ENCODE results near the gene SUCO. TPM values are rescaled to one million over a fixed set of nuclear protein-coding genes. Genes with fewer than 3 reads are reported as not detected.
A peak's percentile ranks its signal among the peaks of the same experiment; 100 is the strongest.

SUCO gene, protein sequence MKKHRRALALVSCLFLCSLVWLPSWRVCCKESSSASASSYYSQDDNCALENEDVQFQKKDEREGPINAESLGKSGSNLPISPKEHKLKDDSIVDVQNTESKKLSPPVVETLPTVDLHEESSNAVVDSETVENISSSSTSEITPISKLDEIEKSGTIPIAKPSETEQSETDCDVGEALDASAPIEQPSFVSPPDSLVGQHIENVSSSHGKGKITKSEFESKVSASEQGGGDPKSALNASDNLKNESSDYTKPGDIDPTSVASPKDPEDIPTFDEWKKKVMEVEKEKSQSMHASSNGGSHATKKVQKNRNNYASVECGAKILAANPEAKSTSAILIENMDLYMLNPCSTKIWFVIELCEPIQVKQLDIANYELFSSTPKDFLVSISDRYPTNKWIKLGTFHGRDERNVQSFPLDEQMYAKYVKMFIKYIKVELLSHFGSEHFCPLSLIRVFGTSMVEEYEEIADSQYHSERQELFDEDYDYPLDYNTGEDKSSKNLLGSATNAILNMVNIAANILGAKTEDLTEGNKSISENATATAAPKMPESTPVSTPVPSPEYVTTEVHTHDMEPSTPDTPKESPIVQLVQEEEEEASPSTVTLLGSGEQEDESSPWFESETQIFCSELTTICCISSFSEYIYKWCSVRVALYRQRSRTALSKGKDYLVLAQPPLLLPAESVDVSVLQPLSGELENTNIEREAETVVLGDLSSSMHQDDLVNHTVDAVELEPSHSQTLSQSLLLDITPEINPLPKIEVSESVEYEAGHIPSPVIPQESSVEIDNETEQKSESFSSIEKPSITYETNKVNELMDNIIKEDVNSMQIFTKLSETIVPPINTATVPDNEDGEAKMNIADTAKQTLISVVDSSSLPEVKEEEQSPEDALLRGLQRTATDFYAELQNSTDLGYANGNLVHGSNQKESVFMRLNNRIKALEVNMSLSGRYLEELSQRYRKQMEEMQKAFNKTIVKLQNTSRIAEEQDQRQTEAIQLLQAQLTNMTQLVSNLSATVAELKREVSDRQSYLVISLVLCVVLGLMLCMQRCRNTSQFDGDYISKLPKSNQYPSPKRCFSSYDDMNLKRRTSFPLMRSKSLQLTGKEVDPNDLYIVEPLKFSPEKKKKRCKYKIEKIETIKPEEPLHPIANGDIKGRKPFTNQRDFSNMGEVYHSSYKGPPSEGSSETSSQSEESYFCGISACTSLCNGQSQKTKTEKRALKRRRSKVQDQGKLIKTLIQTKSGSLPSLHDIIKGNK (N-terminal part only)
- 97.0 and 113 TPM in 2 replicates for total RNA-seq
- 39.1 and 43.3 TPM in 2 replicates for polyA plus RNA-seq

GRCh38 chr1:172532700-172533512 lies at the start of gene SUCO:
Gene SUCO (plus strand): TSS chr1:172533150. CDS start chr1:172533436, 286 bp downstream.
- Histone ChIP-seq H3K4me1 (ENCODE audit: insufficient read depth) (peaks cover 20% of the 10 kb centered on the region), H3K9me3 (ENCODE audit: low read depth) (no peaks in the 10 kb centered on the region), H3K4me2 (peak within 1 kb of the TSS; percentile 81), H3K36me3 (replicated peaks; ENCODE audit: insufficient read depth, low read depth) (no peaks in the 10 kb centered on the region), H3K4me3 (peak within 1 kb of the TSS; percentile 80), H3K9me2 (replicated peaks; ENCODE audit: insufficient read depth) (no peaks in the 10 kb centered on the region), H4K20me1 (ENCODE audit: insufficient read depth, poor library complexity, severe bottlenecking) (peaks cover 39% of the 10 kb centered on the region), H2AFZ (peak within 1 kb of the TSS; percentile 54), H3K79me2 (peaks cover 45% of the 10 kb centered on the region), H3K27me3 (no peaks in the 10 kb centered on the region), H3K27ac (peak within 1 kb of the TSS; percentile 98)
- peak; percentile 9 for TF ChIP-seq CTCF (IDR thresholded peaks at IDR 0.05; ENCODE audit: poor library complexity)
- no peak for TF ChIP-seq EZH2 (IDR thresholded peaks at IDR 0.05; ENCODE audit: borderline replicate concordance)
- WGBS (ENCODE audit: low lambda C conversion rate, missing lambda C conversion rate) = under 1% methylated on average over 66 of the region's 74 CpGs
- peak; percentile 100 for DNase-seq (ENCODE audit: low spot score)

DNA sequence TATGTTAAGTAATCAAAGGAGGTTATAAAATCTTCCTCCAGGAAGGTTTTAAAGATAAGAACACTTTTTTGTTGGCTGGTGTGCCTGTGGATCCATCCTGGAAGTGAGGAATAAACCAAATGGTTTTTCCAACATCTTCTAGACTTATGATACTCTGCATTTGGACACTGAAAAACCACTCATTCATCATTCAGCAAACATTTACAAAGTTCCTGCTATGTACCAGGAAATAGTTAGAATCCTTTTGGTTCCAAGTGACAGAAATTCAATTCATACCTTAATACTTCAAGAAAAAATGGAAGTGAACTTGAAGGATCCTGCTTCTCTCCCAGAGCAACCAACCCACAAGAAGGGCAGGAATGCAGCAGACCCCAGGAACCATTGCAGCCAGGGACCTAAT lies 49.5 kb upstream of the SUCO start:
- Histone ChIP-seq H3K4me2 (no peak overlapping the region), H2AFZ (no peak overlapping the region), H3K27me3 (no peaks in the 10 kb centered on the region), H3K9me3 (ENCODE audit: low read depth) (no peaks in the 10 kb centered on the region), H4K20me1 (ENCODE audit: insufficient read depth, poor library complexity, severe bottlenecking) (no peaks in the 10 kb centered on the region), H3K4me3 (no peak overlapping the region), H3K4me1 (ENCODE audit: insufficient read depth) (peaks cover 18% of the 10 kb centered on the region), H3K27ac (peak overlapping the region; percentile 22), H3K9me2 (replicated peaks; ENCODE audit: insufficient read depth) (no peaks in the 10 kb centered on the region), H3K36me3 (replicated peaks; ENCODE audit: insufficient read depth, low read depth) (no peaks in the 10 kb centered on the region), H3K79me2 (no peaks in the 10 kb centered on the region)
- no peak for DNase-seq (ENCODE audit: low spot score)
- no peak for TF ChIP-seq EZH2 (IDR thresholded peaks at IDR 0.05; ENCODE audit: borderline replicate concordance)

DNA sequence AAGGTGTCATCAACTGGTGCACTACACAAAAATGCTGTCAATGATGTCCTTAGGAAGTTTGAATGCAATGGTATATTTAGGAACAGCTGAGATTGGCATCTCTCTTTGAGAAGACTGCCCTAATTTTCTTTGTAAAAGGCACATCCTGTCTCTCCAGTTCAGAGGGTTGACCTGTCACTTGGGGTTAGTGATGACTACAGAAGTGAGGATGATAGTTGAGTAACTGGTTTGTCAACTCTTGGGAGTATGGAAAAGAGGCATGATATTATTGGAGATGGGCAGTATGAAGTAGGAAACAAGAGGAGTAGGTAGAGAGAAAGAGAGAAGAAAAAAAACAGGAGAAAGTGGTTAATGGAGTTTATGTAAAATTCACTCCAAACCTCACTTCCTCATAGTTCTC lies 48.7 kb upstream of the SUCO start:
- Histone ChIP-seq H4K20me1 (ENCODE audit: insufficient read depth, poor library complexity, severe bottlenecking) (no peaks in the 10 kb centered on the region), H3K4me3 (no peak overlapping the region), H3K9me3 (ENCODE audit: low read depth) (no peaks in the 10 kb centered on the region), H2AFZ (no peak overlapping the region), H3K4me1 (ENCODE audit: insufficient read depth) (peaks cover 17% of the 10 kb centered on the region), H3K9me2 (replicated peaks; ENCODE audit: insufficient read depth) (no peaks in the 10 kb centered on the region), H3K27me3 (no peaks in the 10 kb centered on the region), H3K79me2 (no peaks in the 10 kb centered on the region), H3K4me2 (no peak overlapping the region), H3K36me3 (replicated peaks; ENCODE audit: insufficient read depth, low read depth) (no peaks in the 10 kb centered on the region), H3K27ac (no peak overlapping the region)
- DNase-seq (ENCODE audit: low spot score) = no peak
- no peak for TF ChIP-seq EZH2 (IDR thresholded peaks at IDR 0.05; ENCODE audit: borderline replicate concordance)
- TF ChIP-seq CTCF (IDR thresholded peaks at IDR 0.05; ENCODE audit: poor library complexity) = no peak
- no peak for TF ChIP-seq EZH2phosphoT487 (IDR thresholded peaks at IDR 0.05; ENCODE audit: low read depth, severe bottlenecking, unreplicated experiment)
